Inferior parietal cortex (tissue), 1 donor: ENCODE measurements around the gene TBC1D22A.

Experiments used
- DNase-seq: peaks from one replicate; pipeline ENCODE4 v3.0.0-alpha.2; 2016; ENCODE audit errors: extremely low spot score

TBC1D22A gene

DNA sequence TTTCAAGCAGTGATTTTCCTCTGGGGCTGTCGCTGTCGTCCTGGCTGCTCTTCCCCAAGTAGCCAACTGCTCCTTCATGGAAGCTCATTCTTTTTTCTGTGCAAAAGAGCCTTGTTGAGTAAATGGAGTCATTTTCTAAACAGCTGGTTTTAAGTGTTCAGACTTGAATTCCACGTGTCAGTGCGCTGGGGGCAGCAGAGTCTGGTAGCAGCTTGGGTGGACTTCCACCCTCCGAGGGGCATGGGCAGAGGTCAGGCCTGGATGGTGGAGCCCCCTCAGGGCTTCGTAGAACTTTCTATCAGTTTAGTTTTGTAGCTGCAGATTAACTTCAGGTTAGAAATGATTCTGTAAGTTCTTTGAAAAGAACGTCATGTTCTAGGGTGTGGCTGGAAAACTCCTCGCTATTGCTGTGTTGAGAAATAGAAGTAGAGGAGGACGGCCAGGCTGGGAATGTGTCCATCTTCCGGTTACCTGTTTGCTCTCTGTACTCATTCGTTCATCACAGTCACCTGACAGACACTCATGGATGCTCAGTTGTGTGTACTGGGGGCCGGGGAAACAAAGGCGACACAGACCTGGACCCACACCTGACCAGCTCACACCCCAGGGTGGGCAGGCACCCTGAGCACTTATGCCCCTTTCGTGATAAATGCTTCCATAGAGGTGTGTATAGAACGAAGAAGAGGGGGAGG, 270.7 kb downstream of the TBC1D22A start:
- DNase-seq = no peak

DNA sequence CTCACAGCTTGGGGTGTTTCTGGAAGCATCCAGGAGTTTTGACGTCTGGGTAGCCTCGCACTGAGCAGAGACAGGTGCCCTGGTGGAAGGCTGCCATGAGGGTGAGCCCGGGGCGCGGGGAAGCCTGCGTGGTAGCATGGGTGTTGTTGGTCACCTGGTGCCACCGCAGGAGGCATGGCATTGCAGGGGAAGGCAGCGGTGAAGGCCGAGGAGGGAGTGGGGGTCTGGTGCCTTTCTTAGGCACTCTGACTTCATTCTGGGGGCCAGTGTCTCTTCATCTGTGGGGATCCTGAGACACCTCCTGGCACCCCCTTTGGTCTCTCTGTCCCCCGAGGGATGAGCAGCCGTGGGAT, 271.2 kb downstream of the TBC1D22A start:
- no peak for DNase-seq

DNA sequence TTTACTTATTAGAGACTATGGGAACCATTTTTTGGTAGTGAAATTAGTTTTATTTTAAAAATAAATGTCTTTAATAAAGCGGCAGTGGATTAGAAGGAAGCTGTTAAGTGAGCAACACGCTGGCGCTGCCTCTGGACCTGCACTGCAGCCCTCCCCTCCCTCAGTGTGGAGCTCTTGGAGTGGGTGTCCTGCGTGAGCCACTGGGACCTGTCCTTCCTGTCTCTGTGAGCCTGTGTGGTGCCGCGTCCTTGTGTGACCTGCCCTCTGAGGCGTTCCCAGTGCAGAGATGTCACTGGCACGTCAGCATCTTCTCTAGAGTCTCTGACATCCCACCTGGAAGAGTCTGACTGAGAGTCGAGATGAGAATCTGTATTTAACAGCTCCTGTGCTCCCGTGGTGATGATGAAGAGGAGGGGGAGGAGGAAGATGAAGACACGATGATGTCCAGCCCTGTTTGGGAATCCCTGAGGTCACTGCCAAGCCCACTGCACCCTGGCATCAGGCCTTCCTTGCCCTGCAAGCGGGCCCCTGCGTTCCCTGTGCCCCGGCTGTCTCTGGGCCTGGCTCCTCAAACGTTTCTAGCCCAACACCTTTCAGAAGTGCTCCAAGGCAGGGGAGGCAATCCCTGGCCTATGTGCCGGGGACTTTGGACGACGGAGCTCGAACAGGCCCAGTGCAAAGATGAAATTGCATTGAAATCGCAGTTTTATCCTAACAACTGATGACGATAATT, 271.8 kb downstream of the TBC1D22A start:
- DNase-seq = no peak

DNA sequence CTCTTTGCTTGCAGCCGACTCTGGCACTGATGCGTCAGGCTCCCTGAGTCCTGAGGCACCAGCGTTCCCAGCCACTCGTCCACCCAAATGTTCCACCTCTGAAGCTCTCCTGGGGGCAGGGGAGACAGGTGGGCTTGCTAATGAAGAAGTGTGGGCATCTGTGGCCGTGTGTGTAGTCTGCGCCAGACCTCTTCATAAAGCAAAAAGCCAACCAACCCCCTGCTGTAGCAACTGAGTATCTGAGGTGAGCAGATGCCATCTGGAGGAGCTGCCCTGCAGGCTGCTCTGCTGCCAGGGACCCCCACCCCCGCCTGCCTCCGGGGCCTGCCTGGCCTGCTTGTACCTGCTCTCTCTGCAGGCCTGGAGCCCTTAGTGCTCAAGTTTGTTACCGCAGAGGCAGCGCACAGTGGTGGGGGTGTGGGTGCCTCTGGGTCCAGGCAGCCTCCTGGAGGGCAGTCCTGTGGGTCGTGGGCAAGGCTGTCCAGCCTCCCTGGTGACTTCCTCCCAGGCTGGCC, 272.5 kb downstream of the TBC1D22A start:
- DNase-seq = no peak

DNA sequence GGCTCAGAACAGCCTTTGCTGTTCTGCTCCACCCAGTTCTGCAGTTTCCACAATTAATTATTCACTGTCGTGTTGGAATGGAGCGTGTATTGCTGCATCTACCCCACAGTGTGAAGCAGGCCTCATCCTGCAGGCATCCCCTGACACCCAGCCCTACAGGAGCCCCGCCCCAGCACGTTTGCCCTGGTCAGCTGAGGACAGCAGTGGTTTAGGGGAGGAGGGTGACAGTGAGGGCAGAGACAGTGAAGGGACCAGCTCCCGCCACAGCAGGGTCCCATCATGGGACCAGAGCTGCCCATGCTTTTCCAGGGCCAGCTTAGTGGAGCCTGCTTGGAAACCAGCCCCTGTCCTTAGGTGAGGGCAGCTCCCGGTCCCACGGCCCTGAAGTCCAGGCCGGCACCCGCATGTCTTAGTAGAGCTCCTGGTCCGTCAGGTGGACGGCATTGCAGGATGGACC, 273.0 kb downstream of the TBC1D22A start:
- no peak for DNase-seq

DNA sequence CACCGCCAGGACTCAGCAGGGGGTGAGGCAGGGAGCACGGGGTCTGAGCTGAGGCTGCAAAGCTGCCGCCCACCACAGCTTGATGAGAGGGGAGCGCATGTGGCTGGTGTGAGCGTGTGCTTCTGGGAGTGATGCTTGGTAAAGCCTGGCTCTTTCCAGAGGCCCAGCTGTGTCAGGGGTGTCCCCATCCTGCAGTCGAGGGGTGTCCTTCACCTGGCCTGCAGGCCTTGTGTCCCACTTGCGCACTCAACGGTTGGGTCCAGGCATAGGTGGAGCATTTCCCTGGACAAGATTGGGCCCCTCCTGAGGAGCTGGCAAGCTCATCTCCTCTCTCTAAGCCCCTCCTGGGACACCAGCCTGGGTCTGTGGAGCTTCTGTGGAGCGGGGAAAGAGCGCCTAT, 273.9 kb downstream of the TBC1D22A start:
- no peak for DNase-seq

DNA sequence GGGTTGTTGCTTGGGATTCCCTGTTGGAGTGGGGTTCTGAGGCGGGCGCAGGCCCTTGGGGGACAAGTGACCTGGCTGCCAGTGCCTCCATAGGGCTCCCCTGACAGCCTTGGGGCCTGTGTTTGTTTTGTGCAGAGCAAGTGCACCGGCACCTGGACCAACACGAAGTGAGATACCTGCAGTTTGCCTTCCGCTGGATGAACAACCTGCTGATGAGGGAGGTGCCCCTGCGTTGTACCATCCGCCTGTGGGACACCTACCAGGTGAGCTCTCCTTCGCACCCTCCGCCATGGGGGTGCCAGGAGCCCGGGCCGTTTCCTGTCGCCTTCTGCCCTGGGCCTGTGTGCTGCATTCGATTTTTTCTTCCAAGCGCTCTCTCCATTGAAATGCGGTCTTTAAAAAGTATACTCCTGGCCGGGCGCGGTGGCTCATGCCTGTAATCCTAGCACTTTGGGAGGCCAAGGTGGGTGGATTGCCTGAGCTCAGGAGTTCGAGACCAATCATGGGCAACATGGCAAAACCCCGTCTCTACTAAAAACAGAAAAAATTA, 274.6 kb downstream of the TBC1D22A start:
- no peak for DNase-seq

DNA sequence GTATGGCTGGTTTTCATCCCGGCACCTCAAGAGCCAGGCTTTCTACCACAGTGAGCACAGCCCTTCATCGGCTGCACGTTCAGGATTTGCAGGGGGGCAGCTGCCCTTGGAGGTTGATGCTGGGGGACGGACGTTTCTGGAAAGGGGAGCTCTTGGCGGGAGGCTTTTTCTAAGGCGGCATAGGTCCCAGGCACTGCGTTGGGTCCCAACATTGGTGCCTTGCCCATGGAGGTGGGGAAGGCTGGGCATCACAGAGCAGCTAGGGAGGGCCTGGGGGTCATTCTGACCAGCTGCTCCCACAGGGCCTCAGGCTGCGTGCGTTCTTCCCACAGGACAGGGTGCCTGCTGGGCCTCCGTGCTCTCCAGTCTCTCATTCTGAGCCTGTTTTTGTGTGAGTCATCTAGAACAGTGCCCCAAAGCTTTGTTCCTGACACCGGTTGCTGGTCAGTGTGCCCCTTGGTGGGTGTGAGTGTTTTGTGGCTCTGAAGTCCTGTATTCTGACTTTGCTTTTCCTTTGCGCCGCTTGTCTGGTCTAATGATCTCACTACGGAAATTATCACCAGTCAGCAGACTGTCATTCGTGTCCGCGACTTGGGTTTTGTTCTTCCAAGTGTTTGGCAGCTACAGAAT, 275.9 kb downstream of the TBC1D22A start:
- no peak for DNase-seq

DNA sequence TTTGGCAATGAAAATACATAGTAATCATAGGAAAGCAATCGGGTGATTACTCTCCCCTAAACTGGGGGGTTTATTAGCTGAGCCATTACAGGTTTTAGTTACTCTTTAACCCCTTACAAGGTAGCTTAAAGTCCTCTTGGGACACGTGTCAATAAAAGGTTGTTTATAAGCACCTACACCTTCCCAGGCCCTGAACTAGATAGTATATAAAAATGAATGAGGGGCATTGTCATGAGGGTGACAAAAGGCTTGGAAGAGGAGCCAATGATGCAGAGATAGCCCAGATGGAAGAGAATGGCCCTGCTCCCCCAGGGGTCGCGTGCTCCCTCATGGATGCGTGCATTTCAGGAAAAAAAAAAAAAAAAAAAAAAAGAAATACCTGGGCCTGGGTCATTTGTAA, 276.9 kb downstream of the TBC1D22A start:
- no peak for DNase-seq

DNA sequence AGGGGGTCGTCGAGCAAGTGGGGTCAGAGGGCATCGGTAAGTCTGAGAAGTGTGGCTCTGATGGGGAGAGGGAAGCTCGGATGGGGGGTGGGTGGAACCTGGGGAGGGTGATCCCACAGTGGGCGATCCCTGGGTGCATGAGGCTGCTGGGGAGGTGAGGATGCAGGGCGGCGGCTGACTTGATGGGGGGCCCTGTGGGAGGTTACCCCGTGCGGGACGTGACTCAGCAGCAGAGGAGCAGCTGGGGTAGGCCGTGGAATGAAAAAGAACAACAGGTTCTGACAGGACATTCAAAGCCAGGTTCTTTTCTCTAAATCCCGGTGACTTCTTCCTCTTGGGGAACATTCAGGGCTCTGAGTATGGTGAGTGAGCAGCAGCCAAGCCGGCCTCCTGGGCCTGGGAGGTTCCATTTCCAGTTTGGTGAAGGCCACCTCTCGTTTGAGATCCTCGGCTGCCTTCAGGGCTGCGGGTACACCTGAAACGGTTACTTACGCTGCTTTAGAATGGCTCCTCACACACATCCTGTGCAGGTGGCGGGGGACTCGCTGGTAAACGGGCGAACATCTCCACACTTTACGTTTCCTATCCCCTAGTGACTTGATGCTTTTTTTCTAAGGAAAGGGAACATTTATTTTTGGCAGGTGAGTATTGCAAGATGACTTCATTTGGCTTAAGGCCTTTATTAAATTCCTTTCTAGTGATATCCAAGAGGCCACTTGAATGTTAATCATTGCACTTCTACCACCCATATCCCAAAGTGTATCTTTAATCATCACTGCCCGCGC, 278.2 kb downstream of the TBC1D22A start:
- DNase-seq = no peak

DNA sequence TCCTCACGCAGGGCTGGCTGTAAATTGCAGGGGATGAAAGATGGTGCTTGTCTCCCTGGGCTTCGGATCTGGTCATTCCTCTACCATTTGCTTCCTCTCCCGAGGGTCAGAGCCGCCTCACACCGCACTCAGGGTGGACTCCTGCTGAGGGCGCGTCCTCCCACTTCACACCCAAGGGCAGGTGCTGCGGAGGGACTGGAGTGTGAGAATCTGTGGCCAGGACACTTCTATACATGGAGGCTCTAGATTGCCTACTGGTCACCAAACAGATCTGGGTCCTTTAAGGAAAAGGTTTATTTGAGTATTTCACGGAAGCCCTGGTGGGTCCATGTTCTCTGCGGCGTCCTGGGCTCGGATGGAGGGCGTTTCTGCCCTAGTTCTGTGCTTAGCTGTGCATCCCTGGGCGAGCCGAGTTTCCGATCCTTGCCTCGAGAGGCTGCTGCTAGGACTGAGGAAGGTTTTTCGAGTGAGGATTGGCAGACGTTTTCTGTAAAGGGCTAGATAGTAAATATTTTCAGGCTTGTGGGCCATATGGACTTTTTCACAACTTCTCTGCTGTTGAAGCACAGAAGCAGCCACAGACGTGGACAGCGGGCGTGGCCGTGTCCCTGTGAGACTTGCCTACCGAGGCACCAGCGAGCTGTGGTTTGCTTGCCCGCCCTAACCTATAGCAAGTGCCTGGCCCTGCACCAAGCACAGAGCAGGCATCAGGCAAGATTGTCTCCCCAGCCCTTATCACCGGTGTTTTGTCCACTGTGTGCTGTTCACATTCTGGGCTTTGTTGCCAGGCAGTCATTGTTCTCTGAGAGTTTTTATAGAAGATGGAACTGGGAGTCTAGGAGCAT, 279.0 kb downstream of the TBC1D22A start:
- DNase-seq = no peak

DNA sequence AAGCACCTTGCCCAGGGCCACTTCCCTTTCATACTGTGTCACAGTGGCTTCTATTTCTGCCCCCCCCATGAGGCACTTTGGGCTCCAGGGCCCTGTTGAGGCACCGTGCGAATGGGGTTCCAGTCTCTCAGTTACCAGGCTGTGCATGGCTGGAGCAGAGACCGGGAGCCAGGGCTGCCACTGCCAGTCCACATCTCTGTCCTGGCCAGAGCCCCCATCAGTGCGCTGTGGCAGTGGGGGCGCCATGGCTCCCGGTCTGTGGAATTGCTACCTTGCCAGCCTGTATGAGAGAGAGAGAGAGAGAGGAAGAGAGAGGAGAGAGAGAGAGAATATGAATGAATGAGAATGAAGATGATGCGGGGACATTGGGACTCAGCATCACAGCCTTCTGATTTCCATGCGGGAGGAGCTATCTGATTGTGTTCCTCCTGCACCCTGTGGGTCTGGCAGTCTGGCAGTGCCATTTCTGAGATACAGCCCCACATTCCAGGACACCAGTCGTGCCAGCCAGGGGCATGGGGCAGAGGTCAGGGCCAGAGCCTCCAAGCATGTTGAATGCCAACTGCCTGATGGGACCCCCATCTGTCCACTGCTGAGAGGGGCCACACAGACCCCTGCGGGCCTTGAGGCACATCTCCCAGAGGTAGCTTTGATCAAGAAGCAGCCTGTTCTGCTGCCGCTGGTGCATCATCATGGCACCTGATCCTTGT, 279.8 kb downstream of the TBC1D22A start:
- no peak for DNase-seq

DNA sequence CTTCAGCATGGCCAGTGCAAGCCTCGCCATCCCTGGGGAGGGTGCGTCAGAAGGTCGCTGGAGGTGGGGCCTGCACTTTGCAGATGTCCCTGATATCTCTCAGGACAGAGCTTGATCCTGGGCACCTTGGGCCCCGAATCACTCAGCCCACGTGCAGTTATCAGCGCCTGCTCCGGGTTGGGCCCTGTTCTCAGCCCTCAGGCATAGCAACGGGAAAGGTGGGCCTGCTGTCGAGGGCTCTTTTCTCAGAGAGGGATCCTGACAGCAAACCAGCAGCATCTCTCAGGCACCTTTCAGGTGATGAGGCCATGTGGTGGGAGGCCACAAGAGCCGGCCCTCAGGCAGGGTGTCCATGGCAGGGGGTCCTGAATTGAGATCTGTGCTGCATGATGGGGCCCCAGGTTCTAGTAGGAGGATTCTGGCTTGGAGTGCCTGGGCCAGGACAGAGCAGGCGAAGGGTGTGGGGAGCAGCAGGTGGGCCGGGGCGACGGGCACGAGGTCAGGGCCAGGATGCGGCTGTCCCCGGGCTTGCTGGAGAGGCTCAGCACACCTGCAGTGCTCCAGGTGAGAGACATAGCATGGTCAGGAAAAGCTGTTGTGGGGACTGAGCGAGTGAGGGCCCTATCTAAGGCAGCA, 280.5 kb downstream of the TBC1D22A start:
- DNase-seq = no peak

DNA sequence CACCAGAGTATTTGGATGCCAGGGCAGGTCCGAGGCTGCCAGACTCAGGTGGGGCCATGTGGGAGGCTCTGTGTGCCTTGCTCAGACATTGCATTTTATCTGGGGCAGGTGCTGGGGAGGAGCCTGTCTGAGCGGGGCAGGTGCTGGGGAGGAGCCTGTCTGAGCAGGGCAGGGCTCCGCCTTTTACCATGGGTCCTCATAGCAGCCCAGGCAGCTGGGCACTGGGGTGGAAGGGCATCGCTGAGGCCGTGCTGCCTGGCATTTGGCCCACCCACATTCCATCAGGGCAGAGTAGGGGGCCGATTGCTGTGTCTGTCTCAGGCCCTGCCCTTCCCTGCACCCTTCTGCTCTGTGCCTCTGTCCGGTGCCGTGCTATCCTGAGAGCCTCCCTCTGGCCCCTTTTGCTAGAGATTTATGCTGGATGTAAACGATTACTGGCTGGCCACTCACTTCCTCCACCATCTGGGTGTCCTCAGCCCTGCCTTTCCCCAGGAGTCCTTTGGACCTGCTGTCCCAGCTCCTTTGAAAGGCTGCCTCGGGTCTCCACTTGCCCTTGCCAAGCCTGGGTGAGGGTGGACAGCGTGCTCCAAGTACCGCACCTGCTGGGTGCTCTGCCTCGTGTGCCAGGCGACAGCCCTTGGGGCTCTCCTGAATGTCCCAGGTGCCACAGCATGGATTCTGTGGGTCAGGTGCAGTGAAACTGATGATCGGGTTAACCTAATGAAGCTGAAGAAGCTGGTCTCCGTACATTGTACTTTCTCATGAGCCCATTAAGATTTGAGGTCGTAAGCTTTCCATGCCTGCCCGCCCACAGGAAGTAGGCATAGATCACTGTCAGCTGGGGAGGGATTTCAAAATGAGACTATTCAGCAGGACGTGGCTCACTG, 281.6 kb downstream of the TBC1D22A start:
- DNase-seq = no peak

DNA sequence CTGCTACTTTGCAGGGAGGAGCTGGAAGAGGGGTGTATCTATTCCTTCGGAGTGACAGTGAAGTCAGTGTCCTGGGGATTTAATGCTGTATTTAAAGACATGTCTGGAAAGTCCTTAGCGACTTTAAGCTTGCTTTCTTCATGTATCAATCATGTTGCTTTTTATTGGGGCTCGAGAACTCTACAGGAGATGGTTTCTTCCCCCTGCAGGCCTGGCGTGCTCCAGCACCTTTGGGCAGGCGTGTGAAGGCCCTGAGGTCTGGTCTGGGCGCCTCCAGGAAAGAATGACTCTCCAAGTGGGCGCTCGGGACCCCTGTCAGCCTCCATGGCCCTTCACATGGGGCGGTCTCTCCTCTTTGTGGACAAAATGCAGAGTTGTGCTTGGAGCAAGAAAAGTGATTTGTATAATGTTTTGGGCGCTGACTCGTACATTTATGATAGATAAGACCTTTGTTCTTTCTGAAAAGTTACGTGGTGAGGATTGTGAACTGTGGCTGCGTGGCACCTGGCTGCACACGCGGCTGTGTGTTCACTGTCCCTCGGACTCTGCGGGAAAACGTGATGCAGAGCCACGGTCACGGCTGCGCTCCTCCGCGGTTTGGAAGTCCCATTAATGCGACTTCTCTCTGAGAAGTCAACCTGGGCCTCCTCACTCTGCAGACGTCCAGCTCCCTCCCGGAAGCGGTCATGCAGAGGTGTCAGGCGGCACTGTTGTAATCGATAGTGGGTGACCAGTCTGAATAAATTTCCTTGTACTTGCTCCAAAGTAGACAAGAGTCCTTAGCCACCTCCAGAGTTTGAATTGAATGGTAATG, 282.5 kb downstream of the TBC1D22A start:
- no peak for DNase-seq

DNA sequence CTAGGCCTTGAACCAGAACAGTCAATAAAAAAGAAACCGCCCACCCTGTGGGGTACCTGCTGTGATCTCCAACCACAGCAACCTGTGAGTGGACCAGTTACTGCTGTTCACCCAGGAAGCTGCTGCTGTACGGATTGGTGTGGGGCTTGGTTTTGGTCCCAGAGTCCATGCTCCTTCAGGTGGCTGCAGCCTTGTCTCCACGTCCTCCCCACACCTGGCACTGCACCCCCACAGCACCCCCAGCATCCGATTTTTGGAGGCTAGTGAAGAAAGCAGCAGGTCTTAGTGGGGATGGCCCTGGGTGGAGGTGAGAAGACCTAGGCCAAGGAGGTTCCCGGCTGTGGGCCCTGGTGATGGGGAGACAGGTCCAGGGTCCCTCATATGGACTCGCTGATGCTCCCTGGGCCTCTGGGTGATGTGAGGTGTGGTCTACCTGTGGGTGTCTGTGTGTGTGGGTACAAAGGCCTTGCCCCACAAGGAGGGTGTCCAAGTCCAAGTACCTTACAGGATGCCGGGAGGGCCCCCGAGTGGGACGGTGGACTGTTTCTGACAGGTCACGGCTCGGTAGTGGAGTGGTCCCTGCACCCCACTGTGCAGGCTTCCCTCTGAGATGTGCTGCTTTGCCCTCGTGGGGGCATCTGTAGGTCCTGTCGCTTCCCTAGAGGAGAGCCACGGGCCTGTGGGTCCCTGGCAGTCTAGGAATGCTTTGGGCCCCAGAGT, 283.4 kb downstream of the TBC1D22A start:
- DNase-seq = no peak

DNA sequence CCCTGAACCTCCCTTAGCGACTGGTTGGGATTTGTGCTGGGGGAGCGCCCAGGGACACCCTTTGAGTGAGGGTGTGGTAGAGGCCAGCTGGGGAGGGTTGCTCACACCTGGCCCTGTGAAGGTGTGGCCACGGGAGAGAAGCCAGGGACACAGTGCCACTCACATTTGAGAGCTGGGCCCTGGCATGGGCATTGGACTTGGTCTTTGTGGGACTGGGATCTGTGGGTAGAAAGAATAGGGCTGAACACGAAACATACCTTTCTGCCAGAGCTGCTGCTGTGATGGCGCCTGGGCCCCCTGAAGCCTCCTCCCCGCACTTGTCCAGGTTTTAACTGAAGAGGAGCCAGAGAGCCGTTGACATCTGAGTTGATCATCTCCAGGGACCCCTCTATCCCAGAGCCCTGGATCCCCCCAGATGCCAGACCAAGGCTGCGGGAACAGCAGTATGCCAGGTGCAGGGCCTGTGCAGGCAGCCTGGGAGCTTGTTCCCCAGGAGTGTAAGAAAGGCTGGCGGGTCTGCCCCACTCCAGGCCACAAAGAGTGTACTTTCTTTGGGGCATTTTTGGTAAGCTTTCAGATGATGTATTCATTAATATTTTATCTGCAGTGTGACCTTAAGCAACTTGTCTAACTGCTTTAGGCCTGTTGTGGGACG, 284.1 kb downstream of the TBC1D22A start:
- DNase-seq = no peak
